ENCODE data around the gene GCHFR. TPM values are rescaled to one million over a fixed set of nuclear protein-coding genes. Genes with fewer than 3 reads are reported as not detected.
A peak's percentile ranks its signal among the peaks of the same experiment; 100 is the strongest.

The GCHFR gene
- total RNA-seq, 1 donor from 2014 or later, result 12.6 TPM

DNA sequence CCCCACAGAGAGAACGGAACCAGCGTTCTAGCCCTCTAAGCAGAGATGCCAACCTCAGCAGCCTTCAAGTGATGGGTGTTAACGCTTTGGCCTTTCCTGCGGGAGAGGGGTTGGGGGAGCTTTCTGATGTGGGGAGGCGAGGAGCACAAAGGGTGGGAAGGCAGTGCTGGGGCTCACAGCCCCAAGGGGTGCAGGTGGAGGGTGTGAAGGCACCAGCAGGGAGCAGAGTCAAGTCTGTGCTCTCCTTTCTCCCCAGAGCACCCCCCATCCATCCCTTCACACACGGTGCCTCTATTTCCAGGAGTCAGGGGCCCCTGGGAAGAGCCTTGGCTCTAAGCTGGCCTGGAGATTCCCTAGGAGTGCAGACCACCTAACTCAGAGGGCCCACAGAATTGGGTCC, 10.0 kb downstream of the GCHFR start:
- no peak for TF ChIP-seq CTCF (IDR thresholded peaks at IDR 0.05; ENCODE audit: unreplicated experiment)
- H3K27ac Mint-ChIP-seq, result no peak overlapping the region
- no peak for DNase-seq (ENCODE audit: low spot score in 2 of 2, unreplicated experiment in 2 of 2)
- H3K9me3 Mint-ChIP-seq, result no peaks in the 10 kb centered on the region
- no peaks in the 10 kb centered on the region for H3K27me3 Mint-ChIP-seq (ENCODE audit: low read depth)
- H3K4me1 Mint-ChIP-seq, result peaks cover 12% of the 10 kb centered on the region
- H3K4me3 Mint-ChIP-seq, result no peak overlapping the region
- peaks cover 19% of the 10 kb centered on the region for H3K36me3 Mint-ChIP-seq

DNA sequence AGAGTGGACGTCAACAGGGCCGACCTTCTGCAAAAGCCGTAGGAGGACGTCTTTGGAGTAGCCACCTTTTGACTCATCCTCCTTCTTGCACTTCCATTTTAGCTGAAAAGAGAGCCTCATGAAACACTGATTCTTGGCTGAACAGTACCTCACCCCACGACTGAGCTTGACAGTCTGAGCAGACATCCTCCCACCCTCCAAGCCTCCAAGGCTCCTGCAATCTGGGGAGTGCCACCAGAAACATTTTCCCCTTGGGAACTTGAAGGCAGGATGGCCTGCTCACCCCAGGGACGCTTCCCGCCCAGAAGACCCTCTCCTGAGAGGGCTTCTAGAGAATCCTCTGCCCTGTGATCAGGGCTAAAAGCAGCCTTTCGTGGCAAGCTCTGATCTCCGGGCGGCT, 11.1 kb downstream of the GCHFR start:
- peaks cover 19% of the 10 kb centered on the region for H3K36me3 Mint-ChIP-seq
- no peak overlapping the region for H3K27ac Mint-ChIP-seq
- no peaks in the 10 kb centered on the region for H3K9me3 Mint-ChIP-seq
- TF ChIP-seq CTCF (IDR thresholded peaks at IDR 0.05; ENCODE audit: unreplicated experiment), result no peak
- peaks cover 2% of the 10 kb centered on the region for H3K4me1 Mint-ChIP-seq
- no peak overlapping the region for H3K4me3 Mint-ChIP-seq
- H3K27me3 Mint-ChIP-seq (ENCODE audit: low read depth), result no peaks in the 10 kb centered on the region
- no peak for DNase-seq (ENCODE audit: low spot score in 2 of 2, unreplicated experiment in 2 of 2)

- no peak for TF ChIP-seq CTCF (IDR thresholded peaks at IDR 0.05; ENCODE audit: unreplicated experiment)
- no peak overlapping the region for H3K4me3 Mint-ChIP-seq
- H3K27me3 Mint-ChIP-seq (ENCODE audit: low read depth), result no peaks in the 10 kb centered on the region
These were observed 12.1 kb downstream of the GCHFR start for GRCh38 chr15:40775740-40776536.

DNA sequence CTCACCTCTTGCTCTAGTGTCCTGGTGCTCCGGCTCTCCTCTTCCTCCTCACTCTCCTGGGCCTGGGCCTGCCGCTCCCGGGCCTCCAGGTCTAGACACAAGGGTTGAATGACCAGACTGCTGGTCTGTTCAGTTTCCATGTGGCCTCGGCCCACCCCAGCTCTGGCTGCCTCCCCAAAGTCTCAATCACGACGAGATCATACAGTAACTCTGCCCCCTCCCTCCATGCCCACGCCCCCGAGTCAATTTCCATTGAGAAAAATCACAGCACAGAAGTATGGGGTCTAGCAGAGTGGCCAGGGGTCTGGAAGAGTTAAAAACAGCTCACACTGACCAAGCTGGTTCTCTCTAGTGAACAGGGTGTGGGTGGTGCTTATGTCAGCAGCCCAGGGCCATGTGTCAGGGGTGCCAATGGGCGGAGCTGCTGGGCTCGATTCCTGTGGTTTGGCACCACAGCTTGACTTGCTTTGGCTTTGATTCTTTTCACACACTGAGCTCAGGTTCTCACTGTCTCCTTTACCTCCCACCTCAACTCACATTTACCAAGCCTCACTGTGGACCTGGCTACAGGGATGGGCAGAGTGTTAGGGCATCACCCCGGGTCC, 12.8 kb downstream of the GCHFR start:
- DNase-seq (ENCODE audit: low spot score in 2 of 2, unreplicated experiment in 2 of 2), result no peak
- Mint-ChIP-seq H3K27me3 (ENCODE audit: low read depth) (no peaks in the 10 kb centered on the region), H3K4me1 (no peaks in the 10 kb centered on the region), H3K9me3 (no peaks in the 10 kb centered on the region), H3K27ac (no peak overlapping the region), H3K4me3 (no peak overlapping the region), H3K36me3 (peaks cover 21% of the 10 kb centered on the region)
- TF ChIP-seq CTCF (IDR thresholded peaks at IDR 0.05; ENCODE audit: unreplicated experiment), result no peak

More at GRCh38 chr15:40775740-40776536, 12.1 kb downstream of the GCHFR start:
- Mint-ChIP-seq H3K4me1 (no peaks in the 10 kb centered on the region), H3K27ac (no peak overlapping the region), H3K36me3 (peaks cover 21% of the 10 kb centered on the region), H3K9me3 (no peaks in the 10 kb centered on the region)
- DNase-seq (ENCODE audit: low spot score in 2 of 2, unreplicated experiment in 2 of 2), result no peak

GRCh38 chr15:40782609-40783227, 18.9 kb downstream of the GCHFR start:
- Mint-ChIP-seq H3K4me1 (peaks cover 27% of the 10 kb centered on the region), H3K36me3 (peaks cover 2% of the 10 kb centered on the region), H3K27me3 (ENCODE audit: low read depth) (no peaks in the 10 kb centered on the region), H3K4me3 (no peak overlapping the region), H3K9me3 (no peaks in the 10 kb centered on the region), H3K27ac (no peak overlapping the region)
- DNase-seq (ENCODE audit: low spot score in 2 of 2, unreplicated experiment in 2 of 2), result peak in 1 of 2 experiments; percentile 72
- no peak for TF ChIP-seq CTCF (IDR thresholded peaks at IDR 0.05; ENCODE audit: unreplicated experiment)
